Measurements from ENCODE around the gene ARID1B.
"Not testable (repeated sequence)": the region's sequence is repeated elsewhere in the genome, so short reads cannot be mapped to it uniquely, and the experiment has no call there.

The ARID1B gene

DNA sequence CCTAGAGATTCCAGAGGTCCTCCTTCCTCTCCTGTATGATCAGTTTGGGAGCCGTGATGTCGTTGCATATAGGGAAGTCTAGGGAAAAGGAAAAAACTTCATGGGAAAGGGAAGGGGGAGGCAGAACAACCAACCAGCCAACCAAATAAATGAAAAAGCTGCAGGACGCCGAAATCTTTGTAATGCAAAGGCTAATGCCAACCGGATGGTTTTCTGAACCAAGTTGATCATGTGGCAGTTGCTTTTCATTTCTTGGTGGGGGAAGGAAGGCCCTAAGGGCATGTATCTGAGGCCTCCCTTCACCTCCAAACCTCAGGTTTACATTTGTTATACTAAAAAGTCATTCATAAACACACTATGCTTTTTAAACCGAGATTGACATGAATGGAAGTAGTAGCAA, 167.2 kb downstream of the ARID1B start:
- DNase-seq: no peak

- DNase-seq: not testable (repeated sequence)
These were observed 168.6 kb downstream of the ARID1B start for GRCh38 chr6:156945789-156946172.

DNA sequence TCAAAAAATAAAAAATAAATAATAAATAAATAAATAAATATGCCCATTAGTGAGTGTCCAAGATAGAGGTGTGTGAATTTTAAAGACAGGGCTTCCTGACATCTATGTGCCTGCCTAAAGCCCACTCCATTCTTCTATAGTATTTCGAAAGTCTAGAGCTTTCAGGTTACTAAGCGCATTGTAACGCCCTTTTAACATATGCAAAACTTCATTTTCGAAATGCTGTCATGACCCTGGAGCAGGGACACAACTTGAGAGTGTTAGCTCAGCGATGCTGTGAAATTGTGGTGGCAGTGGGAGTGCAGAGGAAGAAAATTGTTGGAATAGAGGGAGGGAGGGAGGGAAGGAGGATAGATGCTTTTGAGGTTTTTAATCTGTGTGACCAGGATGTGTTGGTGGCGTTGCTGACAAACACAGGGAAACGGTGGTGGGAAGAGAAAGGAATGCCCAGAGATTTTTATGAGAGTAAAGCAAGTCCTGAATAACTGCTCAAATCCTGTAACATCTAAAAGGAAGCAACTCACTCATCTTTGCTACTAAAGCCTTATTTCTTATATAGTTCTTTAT, 169.3 kb downstream of the ARID1B start:
- DNase-seq: no peak

DNA sequence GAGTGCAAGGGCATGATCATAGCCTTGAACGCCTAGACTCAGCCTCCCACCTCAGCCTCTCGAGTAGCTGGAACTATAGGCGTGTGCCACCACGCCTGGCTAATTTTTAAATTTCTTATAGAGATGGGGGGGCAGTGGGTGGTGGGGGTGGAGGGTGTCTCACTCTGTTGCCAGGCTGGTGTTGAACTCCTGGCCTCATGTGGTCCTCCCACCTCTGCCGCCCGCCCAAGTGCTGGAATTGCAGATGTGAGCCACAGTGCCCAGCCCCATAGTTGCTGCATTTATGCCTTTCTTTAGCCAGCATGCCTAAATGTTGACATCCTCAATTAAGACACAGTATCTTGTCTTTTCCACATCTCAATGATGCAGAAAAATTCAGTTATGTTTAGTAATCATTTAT, 171.1 kb downstream of the ARID1B start:
- DNase-seq: no peak

DNA sequence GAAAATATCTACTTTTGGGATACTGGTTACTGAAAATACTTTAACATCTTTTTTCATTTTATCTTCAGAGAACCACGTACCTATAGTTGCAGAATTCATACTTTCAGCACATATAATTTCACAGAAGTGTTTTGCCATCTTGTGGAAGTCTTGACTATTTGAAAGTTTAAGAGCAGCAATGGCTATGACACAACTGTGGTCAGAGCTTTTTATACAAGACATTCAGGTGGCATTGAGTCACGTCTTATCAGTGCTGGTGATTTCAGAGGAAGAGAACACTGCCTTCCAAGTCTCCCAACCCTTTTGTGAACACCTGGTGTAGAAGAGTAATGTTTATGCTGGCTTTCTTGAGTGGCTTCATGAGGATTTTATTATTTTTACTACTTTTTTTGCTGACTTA, 171.6 kb downstream of the ARID1B start:
- no peak for DNase-seq

GRCh38 chr6:156949376-156949775, 172.2 kb downstream of the ARID1B start:
- DNase-seq: no peak

GRCh38 chr6:156950084-156950483, 172.9 kb downstream of the ARID1B start:
- no peak for DNase-seq

GRCh38 chr6:156950531-156950930, 173.4 kb downstream of the ARID1B start:
- no peak for DNase-seq

DNA sequence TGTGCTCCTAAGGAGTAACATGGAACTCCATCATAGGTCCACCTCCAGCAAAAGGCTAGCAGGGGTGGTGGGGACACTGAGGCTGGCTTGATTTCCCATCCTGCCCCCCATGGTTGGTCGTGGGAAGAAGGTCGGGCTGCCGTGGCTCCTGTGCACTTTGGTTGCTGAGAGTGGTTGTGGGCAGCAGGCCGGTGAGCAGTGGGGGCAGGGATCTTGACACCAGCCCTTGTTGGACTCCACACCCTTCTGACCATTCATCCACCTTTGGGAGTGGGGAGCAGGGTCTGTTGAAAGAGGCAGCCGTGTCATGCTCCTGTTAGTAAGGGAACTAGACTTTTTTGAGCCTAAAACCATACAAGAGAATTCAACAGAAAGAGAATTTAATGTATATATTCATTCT, 175.2 kb downstream of the ARID1B start:
- no peak for DNase-seq

GRCh38 chr6:156953127-156953478, 175.9 kb downstream of the ARID1B start:
- no peak for DNase-seq

DNA sequence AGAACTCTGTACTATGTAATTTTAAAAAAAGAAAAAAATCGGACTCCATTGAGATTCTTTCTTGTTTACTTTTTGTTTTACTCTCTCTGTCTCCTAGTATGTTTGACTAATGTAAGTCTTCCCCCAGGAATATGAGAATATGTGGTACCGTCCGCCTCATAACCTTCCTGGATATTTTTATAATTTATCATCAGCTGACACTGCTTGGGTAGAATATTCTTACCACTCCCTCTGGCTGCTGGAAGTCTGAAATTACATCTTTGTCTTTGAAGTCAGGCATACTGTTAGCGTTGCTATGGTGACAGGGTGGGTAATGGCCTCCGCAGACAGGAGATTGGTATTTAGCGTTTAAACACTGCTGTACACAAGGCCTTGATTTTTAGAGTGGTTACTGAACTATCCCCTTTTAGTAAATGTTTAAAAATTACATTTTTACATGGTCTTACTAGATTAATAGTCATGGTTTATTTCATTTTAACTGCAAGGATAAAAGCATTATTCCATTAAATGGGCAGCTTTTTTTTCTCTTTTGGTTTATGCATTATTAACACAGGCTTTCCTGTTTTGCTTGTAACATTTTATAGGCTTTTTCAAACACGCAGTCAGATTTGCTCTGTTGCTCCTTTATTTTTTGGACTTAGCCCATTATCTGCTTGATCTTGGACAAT, 176.4 kb downstream of the ARID1B start:
- DNase-seq: no peak

- DNase-seq: no peak
These were observed 177.0 kb downstream of the ARID1B start for GRCh38 chr6:156954191-156954590.

- no peak for DNase-seq
These were observed 177.6 kb downstream of the ARID1B start for GRCh38 chr6:156954816-156955215.

GRCh38 chr6:156955494-156956183, 178.5 kb downstream of the ARID1B start:
- DNase-seq: no peak

DNA sequence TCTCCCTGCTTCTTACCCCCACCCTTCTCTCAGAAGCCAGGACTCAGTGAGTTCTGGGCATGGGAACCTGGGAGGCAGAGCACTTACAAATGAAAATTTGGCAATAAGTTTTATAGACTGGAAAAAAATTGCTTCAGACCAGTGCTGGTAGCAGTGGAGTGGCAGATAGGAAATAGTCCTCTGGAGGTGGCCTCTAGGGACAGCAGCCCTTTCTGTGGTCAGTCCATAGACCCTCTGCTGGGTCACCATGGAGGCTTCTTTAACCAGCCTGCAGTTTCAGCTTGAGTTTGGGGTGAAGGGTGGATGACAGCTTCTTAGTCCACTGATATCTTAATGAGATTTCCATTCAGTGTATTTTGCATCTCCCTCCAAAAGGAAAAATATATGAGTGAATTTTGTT, 179.1 kb downstream of the ARID1B start:
- DNase-seq: no peak

DNA sequence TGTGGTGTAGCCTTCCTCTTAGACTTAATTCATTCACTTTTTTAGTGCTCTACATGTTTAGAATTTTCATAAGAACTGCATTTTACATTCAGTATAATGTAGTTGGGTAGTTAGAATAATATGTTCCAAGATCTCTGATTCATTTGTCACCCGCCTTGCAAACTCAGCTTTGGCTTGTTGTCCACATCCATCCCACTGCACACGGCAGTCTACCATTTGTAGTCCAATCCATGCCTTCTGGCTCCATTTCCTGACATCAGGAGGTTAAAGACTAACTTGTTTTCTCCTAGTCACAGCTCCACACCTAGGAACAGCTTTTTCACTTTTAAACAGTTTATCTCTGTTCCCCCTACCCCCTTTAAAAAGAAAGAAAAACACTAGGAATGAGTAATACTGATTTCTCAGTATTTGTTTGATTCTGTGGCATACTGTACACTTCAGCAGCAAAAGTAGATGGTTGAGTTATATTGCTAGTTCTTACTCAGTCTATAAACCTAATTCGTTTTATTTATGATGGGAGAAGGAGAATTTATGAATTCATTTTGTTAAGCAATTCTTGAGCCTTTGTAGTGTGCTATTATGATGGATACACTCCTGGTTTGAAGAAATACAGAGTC, 180.9 kb downstream of the ARID1B start:
- no peak for DNase-seq

GRCh38 chr6:156960525-156960924, 183.3 kb downstream of the ARID1B start:
- no peak for DNase-seq

- no peak for DNase-seq
These were observed 184.2 kb downstream of the ARID1B start for GRCh38 chr6:156961282-156961892.

- no peak for DNase-seq
These were observed 186.8 kb downstream of the ARID1B start for GRCh38 chr6:156963712-156964700.

DNA sequence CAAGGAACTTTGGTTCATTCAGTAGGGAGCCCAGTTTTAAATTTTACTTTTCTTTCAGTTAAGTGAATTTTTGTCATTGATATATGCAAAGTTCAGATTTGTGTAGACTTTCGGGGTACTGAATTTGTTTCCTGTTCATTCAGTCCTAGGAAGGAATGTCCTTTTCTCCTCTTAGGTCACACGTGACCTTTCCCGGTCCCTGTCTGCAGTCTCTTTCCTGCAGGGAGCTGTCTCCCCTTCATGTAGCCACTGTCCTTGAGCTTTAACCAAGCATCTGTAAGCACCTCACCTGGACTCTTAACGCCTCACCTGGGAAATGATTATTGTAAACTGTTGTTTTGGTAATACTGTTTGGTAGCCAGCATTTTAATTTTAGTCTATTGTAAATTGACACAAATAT, 190.7 kb downstream of the ARID1B start:
- DNase-seq: no peak

GRCh38 chr6:156969233-156969632, 192.1 kb downstream of the ARID1B start:
- no peak for DNase-seq

DNA sequence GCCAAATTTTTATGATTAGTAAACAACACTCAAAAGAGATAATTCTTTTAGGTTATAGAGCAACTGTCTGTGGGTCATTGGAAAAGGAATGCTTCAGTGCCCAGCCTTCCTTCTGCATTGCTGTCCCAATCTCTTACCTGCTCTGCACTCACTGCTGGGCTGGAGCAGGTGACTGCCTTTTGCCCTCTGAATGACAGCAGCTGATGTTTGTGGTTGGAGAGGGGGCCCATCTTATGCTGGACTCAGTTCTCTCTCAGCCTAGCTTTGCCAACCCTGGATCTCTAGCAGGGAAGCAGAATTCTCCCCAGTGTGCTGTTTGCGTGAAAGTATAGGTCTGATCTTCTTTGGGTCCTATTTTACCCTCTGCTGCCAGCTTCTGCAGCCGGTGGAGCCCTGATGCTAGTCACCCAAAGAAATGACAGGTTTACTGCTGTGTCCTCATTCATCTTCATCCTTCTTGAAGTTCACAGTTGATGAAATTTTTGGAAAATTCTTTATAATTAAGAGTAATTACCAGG, 193.5 kb downstream of the ARID1B start:
- DNase-seq: no peak

Data from NCI-H1694 (cell line).